A549 (cell line): ENCODE data around the gene RXRA. TPM values are rescaled to one million over a fixed set of nuclear protein-coding genes. Genes with fewer than 3 reads are reported as not detected.

Experiments used
- BCL3 ChIP-seq: fragments of >200 bp; sonication (Bioruptor Twin); formaldehyde crosslinking; IDR thresholded peaks from 3 replicates; pipeline ENCODE4 v1.6.1; 2016
- CBX8 ChIP-seq: fragments of 200-600 bp; sonication (generic); IDR thresholded peaks from 2 replicates; pipeline ENCODE4 v1.6.1; 2016
- CHD2 ChIP-seq: fragments of 150-350 bp; IDR thresholded peaks from 2 replicates; pipeline ENCODE4 v1.6.1; 2014; ENCODE audit warnings: low read length; ENCODE audit not compliant: partially characterized antibody
- CTCF ChIP-seq: fragments of >200 bp; sonication (Bioruptor Twin); formaldehyde crosslinking; IDR thresholded peaks from 3 replicates; pipeline ENCODE4 v1.5.1; 2016
- EHF ChIP-seq: fragments of 250-450 bp; sonication (Bioruptor Pico); IDR thresholded peaks from 2 replicates; pipeline ENCODE4 v1.5.0; 2020; ENCODE audit warnings: mild to moderate bottlenecking
- EP300 ChIP-seq, 2 experiments: fragments of >200 bp; sonication (Bioruptor Twin); formaldehyde crosslinking; IDR thresholded peaks; 2 replicates in 1 of 2; 3 replicates in 1 of 2; pipeline ENCODE4 v1.6.1; 2016 to 2017
- FOXS1 ChIP-seq: fragments of 250-450 bp; sonication (Bioruptor Pico); IDR thresholded peaks from 2 replicates; pipeline ENCODE4 v1.5.0; 2020; ENCODE audit warnings: mild to moderate bottlenecking, moderate library complexity
- GATA3 ChIP-seq: IDR thresholded peaks from 2 replicates; pipeline ENCODE4 v1.6.1; 2012; ENCODE audit warnings: borderline replicate concordance
- HDAC2 ChIP-seq: fragments of 200-600 bp; sonication (generic); IDR thresholded peaks from 2 replicates; pipeline ENCODE4 v1.6.1; 2016
- HEYL ChIP-seq: fragments of 250-450 bp; sonication (Bioruptor Pico); IDR thresholded peaks from 2 replicates; pipeline ENCODE4 v1.8.0; 2021; ENCODE audit warnings: mild to moderate bottlenecking, moderate library complexity
- HOXA7 ChIP-seq: fragments of 250-450 bp; sonication (Bioruptor Pico); IDR thresholded peaks from 2 replicates; pipeline ENCODE4 v1.5.0; 2020; ENCODE audit warnings: mild to moderate bottlenecking, moderate library complexity
- HOXB5 ChIP-seq: fragments of 250-450 bp; sonication (Bioruptor Pico); IDR thresholded peaks from 2 replicates; pipeline ENCODE4 v1.5.0; 2020; ENCODE audit warnings: mild to moderate bottlenecking, moderate library complexity
- JUN ChIP-seq, 2 experiments: fragments of >200 bp; sonication (Bioruptor Twin); formaldehyde crosslinking; IDR thresholded peaks; 2 replicates in 1 of 2; 3 replicates in 1 of 2; pipeline ENCODE4 v1.6.1; 2016 to 2017
- JUNB ChIP-seq: fragments of >200 bp; sonication (Bioruptor Twin); formaldehyde crosslinking; IDR thresholded peaks from 2 replicates; pipeline ENCODE4 v1.6.1; 2016
- MAZ ChIP-seq: fragments of 150-350 bp; IDR thresholded peaks from 2 replicates; pipeline ENCODE4 v1.6.1; 2014; ENCODE audit warnings: antibody characterized with exemption, low read depth, low read length, borderline replicate concordance
- NPAS2 ChIP-seq: fragments of 250-450 bp; sonication (Bioruptor Pico); IDR thresholded peaks from 2 replicates; pipeline ENCODE4 v1.8.0; 2022; ENCODE audit warnings: mild to moderate bottlenecking, moderate library complexity, borderline replicate concordance
- PHF8 ChIP-seq: fragments of 200-600 bp; sonication (generic); IDR thresholded peaks from 2 replicates; pipeline ENCODE4 v1.6.1; 2016; ENCODE audit warnings: low read depth, mild to moderate bottlenecking, antibody characterized with exemption, moderate library complexity, borderline replicate concordance
- POLR2A ChIP-seq: IDR thresholded peaks from 2 replicates; pipeline ENCODE4 v1.6.1; 2012; ENCODE audit warnings: mild to moderate bottlenecking, low read length
- POLR2AphosphoS2 ChIP-seq: conservative IDR thresholded peaks from 2 replicates; pipeline ENCODE4 v1.6.1; 2012; ENCODE audit warnings: low read length, improper control_type of control experiment, inconsistent platforms
- RARB ChIP-seq: fragments of 250-450 bp; sonication (Bioruptor Pico); IDR thresholded peaks from 2 replicates; pipeline ENCODE4 v1.8.0; 2021; ENCODE audit warnings: mild to moderate bottlenecking, moderate library complexity
- REST ChIP-seq: fragments of 200-600 bp; sonication (generic); IDR thresholded peaks from 2 replicates; pipeline ENCODE4 v1.6.1; 2016; ENCODE audit warnings: antibody characterized with exemption, mild to moderate bottlenecking, moderate library complexity
- SMC3 ChIP-seq: fragments of >200 bp; sonication (Bioruptor Twin); formaldehyde crosslinking; IDR thresholded peaks from 3 replicates; pipeline ENCODE4 v1.6.1; 2018; ENCODE audit warnings: inconsistent platforms
- SREBF2 ChIP-seq: fragments of 450-650 bp; IDR thresholded peaks from 2 replicates; pipeline ENCODE4 v1.6.1; 2014; ENCODE audit warnings: mild to moderate bottlenecking, moderate library complexity
- TP53 ChIP-seq: fragments of 250-450 bp; sonication (Bioruptor Pico); IDR thresholded peaks from 2 replicates; pipeline ENCODE4 v1.5.0; 2021; ENCODE audit warnings: mild to moderate bottlenecking, moderate library complexity
- ZC3H11A ChIP-seq: fragments of 450-650 bp; IDR thresholded peaks from 2 replicates; pipeline ENCODE4 v1.6.1; 2014; ENCODE audit warnings: antibody characterized with exemption, mild to moderate bottlenecking
- ZNF302 ChIP-seq: fragments of 250-450 bp; sonication (Bioruptor Pico); IDR thresholded peaks from 2 replicates; pipeline ENCODE4 v1.9.0; 2021; ENCODE audit warnings: inconsistent platforms, mild to moderate bottlenecking, moderate library complexity
- ZSCAN20 ChIP-seq: fragments of 250-450 bp; sonication (Bioruptor Pico); IDR thresholded peaks from 2 replicates; pipeline ENCODE4 v1.8.0; 2022; ENCODE audit warnings: mild to moderate bottlenecking, moderate library complexity
- polyA plus RNA-seq, 4 experiments: library from polyadenylated mRNA; depleted of rRNA in 3 of 4; stranded (reverse); fragments of >200 nt; fragmentation: RNase III in 1 of 4; extraction: RNeasy Plus Mini Kit Qiagen cat#74134 plus additional on column Dnase treatment in 1 of 4; gene quantifications; 2 replicates in 3 of 4; 3 replicates in 1 of 4; pipeline ENCODE4 v1.2.3, GENCODE V29; 2011 to 2017
- TF ChIP-seq, protein P1 (sequence below): IDR thresholded peaks from 2 replicates; pipeline ENCODE4 v1.6.1; 2012; ENCODE audit warnings: low read depth, borderline replicate concordance
- TF ChIP-seq, protein P2 (sequence below): IDR thresholded peaks from 2 replicates; pipeline ENCODE4 v1.6.1; 2012
- TF ChIP-seq, protein P3 (sequence below): fragments of 250-450 bp; sonication (Bioruptor Pico); IDR thresholded peaks from 2 replicates; pipeline ENCODE4 v1.5.0; 2021; ENCODE audit warnings: mild to moderate bottlenecking, moderate library complexity, borderline replicate concordance
- TF ChIP-seq, protein P4 (sequence below): IDR thresholded peaks from 2 replicates; pipeline ENCODE4 v1.6.1; 2012
- TF ChIP-seq, protein P5 (sequence below): fragments of 250-450 bp; sonication (Bioruptor Pico); IDR thresholded peaks from 2 replicates; pipeline ENCODE4 v1.5.0; 2020; ENCODE audit warnings: low read depth, mild to moderate bottlenecking, moderate library complexity

Gene RXRA
- polyA plus RNA-seq, 2 of the 4 experiments (the other 2 are of a cell fraction): 6.6 to 23.9 TPM

DNA sequence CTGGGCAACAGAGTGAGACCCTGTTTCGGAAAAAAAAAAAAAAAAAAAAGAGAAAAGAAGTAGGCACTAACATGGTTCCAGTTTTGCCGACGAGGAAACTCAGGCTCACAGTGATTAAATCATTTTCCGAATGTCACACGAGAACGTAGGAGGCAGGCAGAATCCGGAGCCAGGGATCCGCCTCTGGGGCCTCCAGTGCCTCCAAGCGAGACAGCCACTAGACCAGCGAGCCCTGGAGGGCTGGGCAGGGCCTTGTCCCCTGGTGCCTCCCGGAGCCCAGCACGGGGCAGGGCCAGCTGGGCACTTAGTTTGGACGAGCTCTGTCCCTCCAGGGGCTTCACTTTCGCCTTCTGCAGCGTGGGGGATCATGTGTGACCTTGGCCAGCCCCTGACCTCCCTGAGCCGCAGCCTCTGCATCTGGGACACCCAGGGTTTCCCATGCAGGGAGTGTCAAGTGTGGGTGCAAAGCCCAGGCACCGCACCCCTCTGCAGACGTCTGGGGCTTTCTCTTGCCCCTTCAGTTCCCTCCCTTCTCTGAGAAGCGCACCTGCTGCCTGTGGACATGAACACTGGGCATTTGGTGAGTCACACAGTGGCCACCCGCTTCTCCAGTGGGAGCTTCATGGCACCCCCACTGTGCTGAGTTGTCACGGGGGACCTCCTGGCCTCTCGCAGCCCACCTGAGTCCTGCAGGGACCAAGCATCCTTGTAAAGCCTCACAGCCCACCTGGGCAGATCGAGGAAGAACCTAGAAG is 80.3 kb downstream of the RXRA start (continued):
- 0 out of 3 replicates have a peak, but pooled peaks have one; percentile 21 for TF ChIP-seq BCL3
- TF ChIP-seq REST: no peak; the same call in 1 of the 2 replicates
- no peak for TF ChIP-seq SMC3
- TF ChIP-seq JUNB: no peak
- no peak for TF ChIP-seq TP53 (CRISPR knock-in tag)
- TF ChIP-seq EHF (CRISPR knock-in tag): no peak; the same call in 1 of the 2 replicates
- TF ChIP-seq CBX8: no peak
- TF ChIP-seq ZSCAN20 (CRISPR knock-in tag): peak; percentile 38; the same call in 1 of the 2 replicates
- TF ChIP-seq FOXS1 (CRISPR knock-in tag): no peak
- no peak for TF ChIP-seq ZNF302 (CRISPR knock-in tag)
- no peak for TF ChIP-seq PHF8
- TF ChIP-seq ZC3H11A: no peak
- TF ChIP-seq JUN (IDR thresholded peaks at IDR 0.05): no peak
- TF ChIP-seq, protein P1, sequence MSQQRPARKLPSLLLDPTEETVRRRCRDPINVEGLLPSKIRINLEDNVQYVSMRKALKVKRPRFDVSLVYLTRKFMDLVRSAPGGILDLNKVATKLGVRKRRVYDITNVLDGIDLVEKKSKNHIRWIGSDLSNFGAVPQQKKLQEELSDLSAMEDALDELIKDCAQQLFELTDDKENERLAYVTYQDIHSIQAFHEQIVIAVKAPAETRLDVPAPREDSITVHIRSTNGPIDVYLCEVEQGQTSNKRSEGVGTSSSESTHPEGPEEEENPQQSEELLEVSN: no peak
- TF ChIP-seq CHD2: peak; percentile 0
- TF ChIP-seq, protein P2, sequence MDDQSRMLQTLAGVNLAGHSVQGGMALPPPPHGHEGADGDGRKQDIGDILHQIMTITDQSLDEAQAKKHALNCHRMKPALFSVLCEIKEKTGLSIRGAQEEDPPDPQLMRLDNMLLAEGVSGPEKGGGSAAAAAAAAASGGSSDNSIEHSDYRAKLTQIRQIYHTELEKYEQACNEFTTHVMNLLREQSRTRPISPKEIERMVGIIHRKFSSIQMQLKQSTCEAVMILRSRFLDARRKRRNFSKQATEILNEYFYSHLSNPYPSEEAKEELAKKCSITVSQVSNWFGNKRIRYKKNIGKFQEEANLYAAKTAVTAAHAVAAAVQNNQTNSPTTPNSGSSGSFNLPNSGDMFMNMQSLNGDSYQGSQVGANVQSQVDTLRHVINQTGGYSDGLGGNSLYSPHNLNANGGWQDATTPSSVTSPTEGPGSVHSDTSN: no peak
- no peak for TF ChIP-seq EP300 (IDR thresholded peaks at IDR 0.05)
- no peak for TF ChIP-seq POLR2AphosphoS2
- TF ChIP-seq, protein P3, sequence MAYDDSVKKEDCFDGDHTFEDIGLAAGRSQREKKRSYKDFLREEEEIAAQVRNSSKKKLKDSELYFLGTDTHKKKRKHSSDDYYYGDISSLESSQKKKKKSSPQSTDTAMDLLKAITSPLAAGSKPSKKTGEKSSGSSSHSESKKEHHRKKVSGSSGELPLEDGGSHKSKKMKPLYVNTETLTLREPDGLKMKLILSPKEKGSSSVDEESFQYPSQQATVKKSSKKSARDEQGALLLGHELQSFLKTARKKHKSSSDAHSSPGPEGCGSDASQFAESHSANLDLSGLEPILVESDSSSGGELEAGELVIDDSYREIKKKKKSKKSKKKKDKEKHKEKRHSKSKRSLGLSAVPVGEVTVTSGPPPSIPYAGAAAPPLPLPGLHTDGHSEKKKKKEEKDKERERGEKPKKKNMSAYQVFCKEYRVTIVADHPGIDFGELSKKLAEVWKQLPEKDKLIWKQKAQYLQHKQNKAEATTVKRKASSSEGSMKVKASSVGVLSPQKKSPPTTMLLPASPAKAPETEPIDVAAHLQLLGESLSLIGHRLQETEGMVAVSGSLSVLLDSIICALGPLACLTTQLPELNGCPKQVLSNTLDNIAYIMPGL (CRISPR knock-in tag): no peak
- no peak for TF ChIP-seq RARB (CRISPR knock-in tag)
- TF ChIP-seq, protein P4, sequence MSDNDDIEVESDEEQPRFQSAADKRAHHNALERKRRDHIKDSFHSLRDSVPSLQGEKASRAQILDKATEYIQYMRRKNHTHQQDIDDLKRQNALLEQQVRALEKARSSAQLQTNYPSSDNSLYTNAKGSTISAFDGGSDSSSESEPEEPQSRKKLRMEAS: no peak; the same call in 1 of the 2 replicates
- no peak for TF ChIP-seq MAZ
- TF ChIP-seq GATA3: peak; percentile 19; the same call in 1 of the 2 replicates
- TF ChIP-seq HDAC2: no peak
- TF ChIP-seq NPAS2 (CRISPR knock-in tag): no peak
- no peak for TF ChIP-seq SREBF2
- no peak for TF ChIP-seq CTCF
- no peak; the same call in 1 of the 2 replicates for TF ChIP-seq POLR2A
- TF ChIP-seq HOXA7 (CRISPR knock-in tag): no peak; the same call in 1 of the 2 replicates
- TF ChIP-seq, protein P5, sequence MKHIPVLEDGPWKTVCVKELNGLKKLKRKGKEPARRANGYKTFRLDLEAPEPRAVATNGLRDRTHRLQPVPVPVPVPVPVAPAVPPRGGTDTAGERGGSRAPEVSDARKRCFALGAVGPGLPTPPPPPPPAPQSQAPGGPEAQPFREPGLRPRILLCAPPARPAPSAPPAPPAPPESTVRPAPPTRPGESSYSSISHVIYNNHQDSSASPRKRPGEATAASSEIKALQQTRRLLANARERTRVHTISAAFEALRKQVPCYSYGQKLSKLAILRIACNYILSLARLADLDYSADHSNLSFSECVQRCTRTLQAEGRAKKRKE (CRISPR knock-in tag): 0 out of 2 replicates have a peak, but pooled peaks have one; percentile 9
- no peak for TF ChIP-seq HOXB5
- TF ChIP-seq HEYL (CRISPR knock-in tag): peak; percentile 74; the same call in 1 of the 2 replicates
